Stomach (tissue), 4 donors: ENCODE results near the gene AATK.

Experiments
- CTCF ChIP-seq, 7 experiments: fragments of 450-650 bp in 4 of 7; fragments of 200-600 bp in 3 of 7; sonication (generic) in 3 of 7; IDR thresholded peaks; one replicate each; pipeline ENCODE4 v1.5.1; 2016 to 2019; ENCODE audit warnings: antibody characterized with exemption in 7 of 7, control low read depth in 2 of 7, mild to moderate bottlenecking in 1 of 7
- EP300 ChIP-seq: sonication (generic); formaldehyde crosslinking; IDR thresholded peaks from one replicate; pipeline ENCODE4 v1.6.1; 2017; ENCODE audit warnings: antibody characterized with exemption
- POLR2A ChIP-seq, 4 donors: fragments of 450-650 bp; IDR thresholded peaks; one replicate each; pipeline ENCODE4 v1.6.1; 2016; ENCODE audit warnings: antibody characterized with exemption in 4 of 4, control low read depth in 2 of 4, mild to moderate bottlenecking in 1 of 4, moderate library complexity in 1 of 4
- POLR2AphosphoS5 ChIP-seq, 3 donors: sonication (generic); formaldehyde crosslinking; IDR thresholded peaks; one replicate each; pipeline ENCODE4 v1.6.1; 2016; ENCODE audit warnings: antibody characterized with exemption in 3 of 3

GRCh38 chr17:81082177-81083073 lies 83.6 kb downstream of the AATK start:
- no peak for TF ChIP-seq EP300
- TF ChIP-seq POLR2AphosphoS5 (IDR thresholded peaks at IDR 0.05) = peak in 1 of 3 donors; percentile 47
- no peak for TF ChIP-seq POLR2A (IDR thresholded peaks at IDR 0.05)
- TF ChIP-seq CTCF (IDR thresholded peaks at IDR 0.05) = no peak
